OCI-LY1 (cell line): ENCODE measurements around the gene SUGP2.

Source experiments
- H2AFZ ChIP-seq: fragments of 200-600 bp; sonication (generic), shearing (Covaris generic); 2 replicates; pipeline ENCODE4 v1.6.0; 2014; ENCODE audit warnings: antibody characterized with exemption, mild to moderate bottlenecking, low read length
- H3F3A ChIP-seq: fragments of 200-600 bp; sonication (generic), shearing (Covaris generic); 2 replicates; pipeline ENCODE4 v1.6.0; 2014; ENCODE audit warnings: mild to moderate bottlenecking, antibody characterized with exemption, low read length, moderate library complexity; ENCODE audit not compliant: insufficient read depth
- H3K27ac ChIP-seq: fragments of 200-600 bp; sonication (generic); 2 replicates; pipeline ENCODE4 v1.5.1; 2014; ENCODE audit warnings: low read length, mixed run types, mild to moderate bottlenecking, low read depth; ENCODE audit not compliant: poor library complexity, severe bottlenecking
- H3K27me3 ChIP-seq: fragments of 200-600 bp; sonication (generic); 2 replicates; pipeline ENCODE4 v1.6.0; 2014; ENCODE audit warnings: antibody characterized with exemption, mild to moderate bottlenecking, low read length, moderate library complexity; ENCODE audit not compliant: insufficient read depth
- H3K36me3 ChIP-seq: fragments of 200-600 bp; sonication (generic); 2 replicates; pipeline ENCODE4 v1.6.1; 2014; ENCODE audit warnings: mild to moderate bottlenecking, antibody characterized with exemption, low read length, moderate library complexity, mixed read lengths; ENCODE audit not compliant: insufficient read depth
- H3K4me1 ChIP-seq: fragments of 200-600 bp; sonication (generic); 2 replicates; pipeline ENCODE4 v1.5.1; 2014; ENCODE audit warnings: mild to moderate bottlenecking, low read length, moderate library complexity; ENCODE audit not compliant: insufficient read depth, severe bottlenecking
- H3K4me2 ChIP-seq: fragments of 200-600 bp; sonication (generic), shearing (Covaris generic); 2 replicates; pipeline ENCODE4 v1.6.1; 2014; ENCODE audit warnings: low read length
- H3K4me3 ChIP-seq: fragments of 200-600 bp; sonication (generic); 2 replicates; pipeline ENCODE4 v1.5.1; 2014; ENCODE audit warnings: low read length, low read depth, mild to moderate bottlenecking, mixed read lengths; ENCODE audit not compliant: poor library complexity, severe bottlenecking
- H3K79me2 ChIP-seq: fragments of 200-600 bp; shearing (Covaris generic); 2 replicates; pipeline ENCODE4 v1.6.1; 2016; ENCODE audit warnings: mixed run types, low read length, mixed read lengths; ENCODE audit not compliant: insufficient read depth
- H3K9ac ChIP-seq: fragments of 200-600 bp; sonication (generic), shearing (Covaris generic); 2 replicates; pipeline ENCODE4 v1.6.1; 2014; ENCODE audit warnings: mild to moderate bottlenecking, low read length, mixed read lengths
- H3K9me2 ChIP-seq: fragments of 200-600 bp; sonication (generic), shearing (Covaris generic); 2 replicates; pipeline ENCODE4 v1.6.1; 2014; ENCODE audit warnings: low read depth, mild to moderate bottlenecking, low read length, mixed read lengths
- H3K9me3 ChIP-seq: fragments of 200-600 bp; shearing (Covaris generic); 2 replicates; pipeline ENCODE4 v1.6.1; 2014; ENCODE audit warnings: low read length, mixed read lengths
- H4K20me1 ChIP-seq: fragments of 200-600 bp; sonication (generic), shearing (Covaris generic); 2 replicates; pipeline ENCODE4 v1.6.0; 2016; ENCODE audit warnings: mild to moderate bottlenecking, low read length; ENCODE audit not compliant: insufficient read depth
- CTCF ChIP-seq: fragments of 200-600 bp; sonication (generic), shearing (Covaris generic); IDR thresholded peaks from 2 replicates; pipeline ENCODE4 v1.5.1; 2017; ENCODE audit warnings: mild to moderate bottlenecking, antibody characterized with exemption, low read length, moderate library complexity, mixed read lengths
- EZH2 ChIP-seq: fragments of 200-600 bp; sonication (generic), shearing (Covaris generic); IDR thresholded peaks from 2 replicates; pipeline ENCODE4 v1.8.0; 2017; ENCODE audit warnings: borderline replicate concordance, mixed run types, mild to moderate bottlenecking, antibody characterized with exemption, low read length, moderate library complexity, mixed read lengths

The SUGP2 gene

GRCh38 chr19:19010551-19010950 is 22.8 kb downstream of the SUGP2 start:
- Histone ChIP-seq H3K4me3 (no peak overlapping the region), H4K20me1 (no peaks in the 10 kb centered on the region), H3K4me2 (no peak overlapping the region), H3K27me3 (no peaks in the 10 kb centered on the region), H3K9ac (no peak overlapping the region), H2AFZ (no peak overlapping the region), H3K36me3 (peaks cover 93% of the 10 kb centered on the region), H3F3A (no peaks in the 10 kb centered on the region), H3K9me2 (no peaks in the 10 kb centered on the region), H3K79me2 (no peaks in the 10 kb centered on the region), H3K27ac (no peak overlapping the region), H3K4me1 (no peaks in the 10 kb centered on the region), H3K9me3 (no peaks in the 10 kb centered on the region)
- TF ChIP-seq EZH2 = no peak
- no peak for TF ChIP-seq CTCF

- Histone ChIP-seq H3K9me2 (no peaks in the 10 kb centered on the region), H3F3A (no peaks in the 10 kb centered on the region), H3K27ac (no peak overlapping the region), H3K4me3 (no peak overlapping the region), H3K4me1 (no peaks in the 10 kb centered on the region), H3K27me3 (no peaks in the 10 kb centered on the region), H3K79me2 (no peaks in the 10 kb centered on the region), H3K9me3 (no peaks in the 10 kb centered on the region), H3K9ac (no peak overlapping the region), H3K36me3 (peaks cover 94% of the 10 kb centered on the region), H4K20me1 (no peaks in the 10 kb centered on the region), H2AFZ (no peak overlapping the region), H3K4me2 (no peak overlapping the region)
- no peak for TF ChIP-seq EZH2
- TF ChIP-seq CTCF = no peak
Observed at GRCh38 chr19:19009951-19010350, 23.4 kb downstream of the SUGP2 start.

GRCh38 chr19:19006213-19006612 is 27.1 kb downstream of the SUGP2 start:
- H4K20me1 ChIP-seq = no peaks in the 10 kb centered on the region
- H3K4me3 ChIP-seq = no peak overlapping the region
- no peak overlapping the region for H3K9ac ChIP-seq
- no peak overlapping the region for H3K27ac ChIP-seq
- no peaks in the 10 kb centered on the region for H3F3A ChIP-seq
- H3K79me2 ChIP-seq = no peaks in the 10 kb centered on the region
- no peak overlapping the region for H2AFZ ChIP-seq
- H3K27me3 ChIP-seq = no peaks in the 10 kb centered on the region
- TF ChIP-seq EZH2 (no peak), CTCF (no peak)
- H3K9me3 ChIP-seq = no peaks in the 10 kb centered on the region
- H3K9me2 ChIP-seq = no peaks in the 10 kb centered on the region
- no peak overlapping the region for H3K4me2 ChIP-seq
- no peaks in the 10 kb centered on the region for H3K4me1 ChIP-seq
- H3K36me3 ChIP-seq = peaks cover 96% of the 10 kb centered on the region
